GM19043 (cell line): Measurements from ENCODE around the gene PLXNA4.

Experiments
- ATAC-seq: cut with Tn5 transposase; IDR thresholded peaks from one replicate; pipeline ENCODE4 v1.9.1; 2021; ENCODE audit warnings: low read depth; ENCODE audit not compliant: unreplicated experiment

Gene PLXNA4

DNA sequence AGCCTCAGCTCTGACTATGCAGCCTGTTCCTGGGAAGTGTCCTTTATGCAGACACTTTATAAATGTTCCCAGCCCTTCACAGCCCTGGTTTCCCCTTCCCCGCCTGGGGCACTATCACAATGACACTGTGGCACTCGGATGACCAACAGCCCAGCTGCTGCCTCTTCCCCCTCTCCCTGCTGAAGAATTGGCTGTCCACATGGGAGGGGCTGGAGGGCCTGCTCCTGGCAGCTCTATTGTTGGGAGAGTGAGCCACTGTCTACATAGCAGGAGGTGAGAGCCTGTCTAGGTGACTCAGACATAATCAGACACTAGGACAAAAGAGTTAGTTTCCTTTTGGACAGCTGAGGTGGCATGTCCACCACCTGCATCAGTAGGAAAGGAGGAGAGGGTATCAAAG, 437.5 kb downstream of the PLXNA4 start:
- ATAC-seq, result no peak

DNA sequence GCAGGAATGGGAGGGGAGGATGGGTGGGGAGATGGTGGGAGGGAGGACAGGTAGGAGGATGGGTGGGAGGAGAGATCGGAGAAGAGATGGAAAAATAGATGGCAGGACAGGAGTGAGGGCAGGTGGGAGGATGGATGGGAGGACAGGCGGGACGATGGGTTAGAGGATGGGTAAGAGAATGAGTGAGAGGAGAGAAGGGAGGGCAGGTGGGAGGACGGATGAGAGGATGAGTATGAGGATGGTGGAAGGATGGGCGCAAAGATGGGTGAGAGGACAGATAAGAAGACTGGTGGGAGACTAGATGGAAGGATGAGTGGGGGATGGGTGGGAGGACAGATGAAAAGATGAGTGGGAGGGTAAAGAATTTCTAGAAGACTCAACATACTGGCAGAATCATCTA, 438.6 kb downstream of the PLXNA4 start:
- no peak for ATAC-seq

DNA sequence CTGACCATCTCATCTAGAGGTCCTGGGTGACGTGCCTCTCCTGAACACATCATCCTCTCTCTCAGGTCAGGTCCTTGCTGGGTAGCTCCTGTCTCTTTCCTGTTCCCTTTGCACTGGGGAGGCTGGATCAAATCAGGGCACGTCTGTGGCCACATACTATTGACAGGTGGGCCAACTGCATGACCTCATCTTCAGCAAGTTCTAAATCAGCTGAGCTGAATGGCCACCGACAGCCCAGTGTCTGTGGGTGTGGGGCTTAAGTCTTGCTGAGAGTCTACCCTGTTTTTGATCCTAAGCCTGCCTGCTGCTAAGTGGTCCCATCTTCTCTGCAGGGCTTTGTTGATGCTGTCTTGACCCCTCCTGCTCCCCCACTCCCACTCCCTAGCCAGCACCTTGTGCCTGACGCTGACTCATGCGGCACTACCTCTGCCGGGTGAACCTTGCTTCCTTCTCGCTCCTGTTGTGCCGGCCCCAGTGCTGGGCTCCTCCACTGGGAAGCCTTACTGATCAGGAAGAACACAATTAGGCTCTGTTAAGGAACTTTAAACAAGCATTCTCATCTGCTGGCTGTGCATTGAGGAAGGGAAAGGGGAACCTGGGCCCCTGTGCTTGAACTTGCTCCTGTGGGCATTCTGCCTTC, 440.4 kb downstream of the PLXNA4 start:
- ATAC-seq, result no peak

DNA sequence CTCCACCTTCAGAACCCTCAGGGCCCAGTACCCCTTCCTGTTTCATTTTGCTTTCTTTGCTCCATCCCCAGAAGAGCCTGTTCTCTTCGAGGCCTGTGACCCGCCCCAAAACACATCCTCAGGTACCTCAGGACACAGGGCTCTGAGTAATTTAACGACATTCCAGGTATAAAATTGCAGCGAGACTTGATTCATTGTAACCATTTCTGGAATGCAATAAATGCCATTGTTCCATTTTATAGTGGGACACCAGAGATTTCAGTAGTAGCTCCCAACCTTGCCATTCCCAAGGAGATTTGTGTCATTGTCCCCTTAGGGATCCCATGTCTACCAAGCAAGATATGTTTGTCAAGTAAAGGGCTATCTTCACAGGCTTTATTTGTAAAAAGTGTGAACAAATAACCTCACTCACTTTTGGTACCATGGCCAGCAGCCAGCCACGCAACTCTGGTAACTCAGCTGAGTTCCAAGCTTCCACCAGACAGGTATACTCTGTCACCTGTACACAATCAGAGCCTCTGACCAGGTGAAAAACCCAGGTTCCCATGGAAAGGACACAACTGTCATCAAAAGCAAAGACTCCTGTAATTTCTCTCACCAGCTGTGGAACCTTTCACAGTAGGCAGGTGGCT, 441.3 kb downstream of the PLXNA4 start:
- ATAC-seq, result no peak

DNA sequence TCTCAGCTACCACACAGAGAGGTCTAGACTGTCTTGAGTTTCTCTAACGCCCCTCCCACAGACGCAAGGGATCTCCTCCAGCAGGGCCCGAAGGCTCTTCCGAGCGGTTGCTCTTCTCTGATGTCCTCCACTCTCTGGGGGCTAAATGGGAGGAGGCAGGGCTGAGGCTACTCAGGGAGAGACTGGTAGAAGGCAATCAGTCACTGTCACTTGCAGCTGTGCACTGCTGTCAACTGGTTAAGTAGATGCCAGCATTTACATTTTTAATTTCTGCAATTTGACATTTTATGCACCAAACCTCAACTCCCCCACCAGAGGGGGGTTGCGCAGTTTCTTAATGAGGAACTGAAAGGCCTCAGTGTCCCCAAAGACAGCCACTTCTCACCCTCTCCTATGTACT, 442.8 kb downstream of the PLXNA4 start:
- no peak for ATAC-seq

DNA sequence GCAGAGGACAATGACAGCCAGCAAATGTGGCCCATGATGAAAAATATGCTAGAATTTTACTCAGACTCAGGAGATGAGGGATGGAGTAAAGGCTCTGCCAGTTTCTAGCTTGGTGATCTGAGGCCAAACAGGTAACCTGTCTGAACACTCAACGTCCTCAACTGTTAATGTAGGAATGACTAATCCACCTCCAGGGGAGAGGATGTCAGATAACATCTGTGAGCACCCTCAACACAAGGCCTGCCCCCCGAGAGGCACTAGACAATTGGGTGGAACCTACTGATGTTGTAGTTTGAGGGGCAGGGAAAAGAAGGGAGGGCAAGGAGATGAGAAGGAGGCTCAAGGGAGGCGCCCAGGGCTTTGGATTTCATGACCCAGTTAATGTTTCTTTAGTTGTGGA, 445.1 kb downstream of the PLXNA4 start:
- no peak for ATAC-seq

DNA sequence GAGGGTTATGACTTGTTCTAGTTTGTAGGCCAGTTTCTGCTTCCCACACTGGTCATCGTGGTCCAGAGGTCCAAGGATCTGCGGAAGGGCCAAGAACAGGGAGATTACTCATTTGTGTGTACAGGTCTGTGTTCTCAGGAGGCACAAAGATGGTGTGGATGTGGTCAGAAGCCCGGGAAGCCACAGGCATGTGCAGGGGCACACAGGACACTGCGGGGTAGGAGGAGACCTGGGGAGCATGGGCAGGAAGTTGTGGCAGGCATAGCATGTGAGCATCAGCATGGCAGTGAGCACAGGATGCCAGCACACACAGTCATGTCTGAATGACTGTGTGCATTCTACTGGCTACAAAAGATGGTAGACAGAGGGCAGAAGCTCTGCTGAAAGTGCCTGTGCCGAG, 445.8 kb downstream of the PLXNA4 start:
- no peak for ATAC-seq

DNA sequence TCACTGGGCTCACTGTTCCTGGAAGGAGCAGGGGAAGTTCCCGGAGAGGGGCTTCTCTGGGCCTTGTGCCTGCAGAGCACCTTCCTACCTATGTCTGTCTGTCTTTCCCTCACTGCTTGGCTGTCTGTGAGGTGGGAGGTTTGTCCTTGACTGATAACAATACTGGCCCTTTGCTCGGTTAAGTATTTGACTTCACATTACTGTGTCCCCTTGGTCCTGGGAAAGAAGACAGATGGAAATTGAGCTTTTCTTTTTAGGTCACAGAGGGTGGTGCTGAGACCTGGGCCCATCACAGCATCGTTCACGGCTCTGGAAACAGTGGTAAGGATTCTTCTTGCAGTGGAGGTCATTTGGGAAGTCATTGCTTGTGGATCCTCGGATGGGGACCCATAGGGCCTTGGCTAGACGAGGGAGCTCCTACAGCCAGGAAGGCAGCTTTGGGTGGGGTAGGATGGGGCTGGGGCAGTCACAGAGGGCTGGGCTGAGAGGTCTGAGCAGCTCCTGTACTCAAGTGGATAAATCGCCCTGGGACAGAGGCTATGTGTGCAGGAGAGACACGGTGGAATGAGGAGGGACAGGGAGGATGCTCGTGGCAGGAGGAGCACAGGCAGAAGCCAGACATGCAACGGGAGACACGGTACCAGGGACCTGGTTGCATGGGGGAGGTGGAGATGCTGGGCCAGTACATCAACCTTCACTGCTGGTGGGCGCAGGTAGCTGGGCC, 450.2 kb downstream of the PLXNA4 start:
- ATAC-seq, result no peak

DNA sequence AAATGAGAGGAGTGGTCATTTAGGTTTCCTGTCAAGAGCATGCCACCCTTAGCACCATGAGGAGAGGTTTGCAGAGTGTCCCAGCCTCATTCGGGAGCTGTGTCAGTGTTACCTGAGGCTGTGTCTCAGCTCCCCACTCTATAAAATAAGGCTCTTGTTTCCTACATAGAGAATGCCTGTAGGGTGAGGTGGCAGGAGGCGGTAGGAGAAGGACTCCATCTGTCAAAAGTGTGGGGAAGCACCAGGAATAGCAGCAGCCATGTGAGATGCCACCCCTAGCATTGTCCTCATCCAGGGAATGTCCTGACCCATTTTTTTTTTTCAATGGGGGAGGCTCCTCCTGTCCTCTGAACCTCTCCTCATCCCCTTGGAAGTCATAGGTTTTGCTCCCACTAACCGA, 451.2 kb downstream of the PLXNA4 start:
- ATAC-seq, result no peak

DNA sequence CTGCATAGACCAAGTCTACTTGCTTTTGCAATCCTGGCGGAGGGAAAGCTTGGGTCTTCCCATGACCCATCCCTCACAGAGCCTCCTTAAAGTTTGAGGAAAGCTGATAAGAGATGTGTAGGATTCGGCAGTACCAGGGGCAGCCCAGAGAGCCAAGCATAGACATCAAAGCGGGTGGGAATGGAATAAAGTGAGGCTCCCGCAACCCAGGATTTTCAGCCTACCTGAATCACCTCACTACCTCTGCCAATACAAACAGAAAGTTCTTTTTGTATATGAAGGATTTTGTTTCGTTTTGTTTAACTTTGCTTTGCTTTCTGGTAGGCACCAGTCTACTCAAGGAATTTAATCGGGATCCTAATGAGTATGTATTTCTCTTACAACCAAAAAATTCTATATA, 451.7 kb downstream of the PLXNA4 start:
- ATAC-seq, result no peak

DNA sequence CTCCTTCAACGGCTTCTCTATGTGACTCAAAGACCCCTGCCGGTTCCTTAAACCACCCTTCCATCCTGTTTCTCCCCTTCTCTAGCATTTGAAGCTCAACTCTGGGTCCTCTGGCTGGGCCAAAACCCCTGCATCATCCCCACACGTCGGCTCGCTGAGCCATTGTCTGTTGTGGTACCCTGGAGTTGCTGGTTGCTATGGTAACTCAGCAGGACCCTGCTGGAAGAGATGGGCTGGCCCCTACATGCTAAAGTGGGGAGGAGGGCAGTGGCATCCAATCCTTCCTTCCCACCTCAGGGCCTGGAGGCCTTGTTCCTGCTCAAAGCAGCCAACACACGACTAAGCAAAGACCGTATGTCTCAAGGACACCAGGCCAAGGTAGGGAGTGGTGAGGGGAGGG, 452.5 kb downstream of the PLXNA4 start:
- no peak for ATAC-seq

DNA sequence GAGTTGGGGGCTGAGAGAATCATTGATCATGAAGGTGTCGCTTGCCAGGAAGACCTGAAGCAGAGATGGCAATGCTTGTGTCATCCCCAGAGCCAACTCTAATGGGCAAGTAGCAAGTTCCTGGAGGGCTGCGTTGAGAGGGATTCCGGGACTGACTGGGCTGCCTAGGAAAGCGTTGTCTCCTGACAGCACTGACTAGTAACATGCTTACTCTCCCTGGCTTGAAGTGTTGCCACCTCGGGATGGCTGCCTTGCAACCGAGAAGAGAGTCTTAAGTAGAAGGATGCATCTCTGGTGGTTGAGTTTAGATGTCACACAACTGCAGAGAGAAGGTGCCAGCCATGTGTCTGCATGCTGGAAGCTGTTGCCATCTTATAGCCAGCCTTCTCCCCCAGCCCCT, 453.4 kb downstream of the PLXNA4 start:
- no peak for ATAC-seq

DNA sequence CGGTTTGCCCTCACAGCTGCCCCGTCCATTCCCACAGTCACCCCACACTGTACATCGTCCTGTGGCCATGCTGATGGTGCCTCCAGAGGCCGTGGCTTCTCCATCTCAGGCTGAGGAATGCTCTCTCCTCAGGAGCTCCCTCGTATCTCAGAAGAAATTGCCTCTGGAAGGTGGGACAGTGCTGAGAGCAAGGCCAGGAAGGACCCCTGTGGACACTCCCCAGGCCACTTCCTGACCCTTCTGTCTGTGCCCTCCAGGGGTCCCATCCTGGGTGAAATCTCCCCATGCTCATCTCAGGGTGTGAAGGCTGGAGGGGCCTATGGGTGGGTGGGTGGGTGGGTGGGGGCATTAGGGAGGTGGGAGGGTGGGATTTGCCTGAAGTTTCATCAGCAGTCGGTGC, 454.3 kb downstream of the PLXNA4 start:
- ATAC-seq, result no peak

DNA sequence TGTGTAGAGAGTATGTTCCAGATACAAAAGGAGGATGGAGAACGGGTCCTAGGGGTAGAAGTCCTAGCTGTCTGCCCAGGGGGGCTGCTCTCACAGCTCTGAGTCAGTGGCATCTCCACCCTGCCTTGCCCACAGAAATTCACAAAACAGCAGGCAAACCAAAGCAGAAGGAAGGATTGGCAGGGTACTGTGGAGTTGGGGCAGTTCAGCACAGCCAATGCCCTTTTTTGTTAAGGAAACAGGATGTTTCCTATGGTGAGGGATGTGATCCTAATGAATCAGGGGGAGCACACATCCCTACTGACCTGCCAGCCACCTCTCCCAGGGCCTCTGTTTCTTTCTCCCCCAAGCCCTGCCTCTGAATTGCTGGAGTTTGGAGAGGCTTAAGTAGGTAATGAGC, 457.6 kb downstream of the PLXNA4 start:
- no peak for ATAC-seq

DNA sequence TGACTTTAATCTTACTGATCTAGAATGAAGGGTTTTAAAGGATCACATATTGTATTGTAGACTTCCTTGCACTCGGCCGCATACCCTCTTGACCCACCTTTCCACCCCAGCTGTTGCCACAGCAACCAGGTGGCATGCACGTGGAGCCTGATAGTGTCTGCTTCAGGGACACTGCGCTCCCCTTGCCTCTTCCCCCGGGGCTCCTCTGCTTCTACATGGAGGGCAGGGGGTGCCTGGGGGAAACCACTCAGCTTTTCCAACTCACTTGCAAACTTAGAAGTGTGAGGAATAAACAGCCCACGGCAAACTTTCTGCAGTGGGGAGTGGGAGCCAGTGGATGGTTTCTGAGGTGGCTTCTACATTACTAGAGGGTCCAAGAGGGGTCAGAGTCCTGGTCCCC, 458.6 kb downstream of the PLXNA4 start:
- ATAC-seq, result no peak

DNA sequence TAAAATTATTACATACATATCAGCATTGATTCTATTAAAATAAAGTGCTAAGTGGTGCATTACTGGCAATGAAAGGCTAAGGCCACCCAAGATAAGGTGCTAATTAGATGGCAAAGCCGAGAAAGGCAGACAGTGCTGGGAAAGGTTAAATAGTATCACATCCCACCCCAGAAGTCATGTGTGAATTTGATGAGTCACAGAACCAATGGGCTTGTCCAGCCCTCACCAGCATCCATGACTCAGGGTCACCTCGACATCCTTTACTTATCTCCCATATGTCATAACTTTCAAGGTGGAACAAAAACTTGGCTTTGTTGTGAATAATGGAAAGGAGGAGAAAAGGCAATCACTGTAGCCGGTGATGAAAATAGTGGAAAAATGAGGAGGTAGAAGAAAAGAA, 459.1 kb downstream of the PLXNA4 start:
- ATAC-seq, result no peak

DNA sequence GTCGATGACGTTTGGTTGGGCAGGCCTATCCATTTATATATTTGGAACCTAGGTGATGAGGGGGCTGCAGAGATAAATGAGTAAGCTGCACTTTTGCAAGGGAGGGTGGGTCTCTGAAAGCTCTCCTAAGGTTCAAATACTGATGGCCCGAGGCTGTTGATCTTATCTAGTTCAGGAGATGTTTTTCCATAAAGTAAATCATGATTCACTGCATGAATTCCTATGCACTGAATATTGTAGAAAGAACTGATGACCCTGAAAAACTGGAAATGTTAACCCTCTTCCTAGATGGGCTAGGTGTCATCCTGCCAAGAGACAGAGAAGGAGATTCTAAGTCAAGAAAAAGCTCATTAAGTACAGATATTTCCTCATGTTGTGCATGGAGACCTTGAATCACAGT, 459.9 kb downstream of the PLXNA4 start:
- ATAC-seq, result no peak

DNA sequence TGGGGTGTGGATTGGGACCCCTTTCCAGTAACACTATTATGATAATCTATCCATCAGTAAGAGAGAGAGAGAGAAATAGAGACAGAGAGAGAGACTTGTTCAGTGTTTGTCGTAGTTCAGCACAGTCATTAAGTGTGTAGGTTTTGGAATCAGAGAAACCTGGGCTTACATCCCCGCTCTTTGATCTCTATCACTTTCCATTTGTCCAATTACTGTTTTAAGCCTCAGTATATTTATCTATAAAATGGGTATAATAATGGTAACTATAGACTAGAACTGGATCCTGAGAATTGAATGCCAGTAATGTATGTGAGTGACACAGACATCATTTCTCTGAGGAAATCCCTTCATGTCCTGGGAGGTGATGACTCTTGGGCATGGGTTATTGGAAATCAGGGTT, 460.5 kb downstream of the PLXNA4 start:
- no peak for ATAC-seq

DNA sequence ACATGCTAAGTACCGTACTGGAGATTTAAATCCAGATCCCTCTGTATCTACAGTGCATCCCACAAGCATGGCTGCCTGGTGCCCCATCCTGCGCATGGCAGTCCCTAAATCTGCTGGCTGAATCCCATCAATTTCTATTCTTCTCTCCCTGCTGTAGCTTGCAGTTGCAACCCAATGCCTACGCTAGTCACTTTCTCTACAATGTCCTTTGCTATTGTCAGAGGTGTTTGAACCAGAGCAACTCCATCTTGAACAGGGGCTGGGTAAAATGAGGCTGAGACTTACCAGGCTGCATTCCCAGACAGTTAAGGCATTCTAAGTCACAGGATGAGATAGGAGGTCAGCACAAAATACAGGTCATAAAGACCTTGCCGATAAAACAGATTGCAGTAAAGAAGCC, 461.2 kb downstream of the PLXNA4 start:
- ATAC-seq, result no peak

DNA sequence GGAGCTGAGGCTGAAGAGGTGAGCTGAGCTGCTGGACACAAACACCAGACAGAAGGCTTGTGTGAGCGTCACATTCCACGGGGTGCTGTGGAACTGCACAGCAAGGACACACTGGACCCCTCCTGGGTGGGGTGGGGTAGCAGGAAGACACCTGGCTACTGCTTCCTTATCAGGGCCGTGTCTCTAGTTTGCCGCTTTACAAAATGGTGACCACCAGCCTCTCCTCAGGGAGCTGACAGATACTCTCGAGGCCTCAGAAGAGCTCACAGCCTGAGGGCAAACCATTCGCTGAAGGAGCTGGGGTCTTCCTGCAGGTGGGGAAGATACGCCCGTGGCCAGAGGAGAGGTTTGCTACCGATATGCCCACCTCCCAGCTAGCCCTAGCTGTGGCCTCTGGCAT, 461.9 kb downstream of the PLXNA4 start:
- ATAC-seq, result no peak

DNA sequence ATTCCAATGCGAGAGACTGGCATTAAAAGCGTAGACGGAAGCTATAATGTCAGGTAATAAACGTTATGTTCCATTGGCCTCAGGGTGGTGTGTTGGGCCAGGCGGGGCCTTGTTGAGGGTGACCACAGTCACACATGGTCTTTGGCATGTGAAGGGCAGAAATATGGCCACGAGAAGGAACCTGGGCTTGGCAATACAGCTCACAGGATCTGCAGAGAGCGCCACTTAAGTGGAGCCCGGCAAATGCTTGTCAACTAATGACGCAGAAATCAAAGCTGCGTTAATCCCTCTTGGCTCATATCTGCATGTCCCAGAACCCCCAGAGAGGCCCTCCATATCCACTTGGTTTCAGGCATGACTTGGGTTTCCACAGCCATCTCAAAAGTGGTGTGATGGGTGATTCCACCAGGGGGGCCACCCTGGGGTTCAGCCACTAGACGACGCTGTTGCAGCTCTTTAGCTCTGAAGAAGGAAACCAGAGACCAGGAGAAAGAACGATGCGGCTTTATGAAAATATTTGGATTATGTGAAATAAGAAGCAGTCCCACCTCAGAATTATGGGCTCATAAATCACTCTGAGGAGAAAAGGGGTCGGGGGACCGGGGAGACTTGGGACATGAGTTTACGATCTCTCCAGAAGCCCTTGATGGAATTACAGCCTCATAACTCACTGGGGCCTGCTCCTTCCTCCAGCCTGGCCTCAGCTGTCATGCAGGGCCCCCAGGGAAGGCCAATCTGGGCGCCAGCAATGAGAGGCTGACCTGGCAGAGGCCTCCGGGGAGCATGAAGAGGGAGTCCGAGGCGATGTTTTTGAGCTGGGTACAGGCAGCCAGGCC, 462.5 kb downstream of the PLXNA4 start:
- no peak for ATAC-seq
